Inflammatory macrophage (primary cell): Measurements from ENCODE around the gene MAVS.
"Not testable (repeated sequence)": the region's sequence is repeated elsewhere in the genome, so short reads cannot be mapped to it uniquely, and the experiment has no call there.

Source experiments
- DNase-seq, 2 donors: peaks; one replicate each; pipeline ENCODE4 v3.0.0-alpha.2; 2020 to 2022

The MAVS gene

DNA sequence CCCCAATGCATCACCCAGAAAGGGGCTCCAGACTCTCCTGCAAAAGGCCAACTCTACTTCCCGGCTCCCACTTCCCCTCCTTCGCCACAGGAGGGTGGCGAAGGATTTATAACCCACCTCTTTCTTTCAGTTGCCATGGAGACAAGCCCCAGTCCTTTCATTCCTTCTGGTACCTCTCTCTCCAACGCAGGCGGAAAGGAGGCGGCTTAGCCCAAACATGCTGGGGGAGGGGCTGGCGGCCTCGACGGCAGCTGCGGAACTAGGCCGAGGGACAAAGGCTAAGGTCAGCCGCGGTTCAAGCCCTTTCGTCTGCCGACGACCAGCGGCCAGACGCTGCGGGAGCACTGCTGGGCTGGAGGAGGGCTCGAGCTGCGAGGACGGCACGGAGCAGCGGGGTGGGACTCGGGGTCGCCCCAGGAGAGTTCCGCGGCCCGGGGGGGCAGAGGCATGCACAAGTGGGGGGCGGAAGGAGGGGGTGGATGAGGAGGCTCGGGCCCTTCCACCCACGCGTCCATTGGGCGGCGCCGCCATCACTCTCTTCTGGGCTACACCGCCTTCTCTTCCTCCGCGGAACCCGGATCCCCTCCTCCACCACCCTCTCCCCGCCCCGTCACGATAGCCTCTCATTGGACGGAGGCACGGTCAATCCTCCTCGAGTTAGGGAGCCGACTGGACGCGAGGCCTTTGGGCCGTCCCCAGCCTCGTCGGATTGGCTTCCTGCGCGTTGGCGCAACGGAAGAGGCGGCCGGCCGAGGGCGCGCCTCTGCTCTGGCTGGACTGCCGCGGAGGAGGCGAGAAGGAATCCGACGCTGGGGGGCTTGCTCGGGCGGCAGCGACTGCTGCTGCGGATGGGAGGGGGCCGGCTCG is 42.2 kb downstream of the MAVS start, which contains the start of gene PANK2:
Gene PANK2 (plus strand): TSS at position 766 of the 867 bp plus-strand sequence.
- DNase-seq: peak; percentile 96 to 99

DNA sequence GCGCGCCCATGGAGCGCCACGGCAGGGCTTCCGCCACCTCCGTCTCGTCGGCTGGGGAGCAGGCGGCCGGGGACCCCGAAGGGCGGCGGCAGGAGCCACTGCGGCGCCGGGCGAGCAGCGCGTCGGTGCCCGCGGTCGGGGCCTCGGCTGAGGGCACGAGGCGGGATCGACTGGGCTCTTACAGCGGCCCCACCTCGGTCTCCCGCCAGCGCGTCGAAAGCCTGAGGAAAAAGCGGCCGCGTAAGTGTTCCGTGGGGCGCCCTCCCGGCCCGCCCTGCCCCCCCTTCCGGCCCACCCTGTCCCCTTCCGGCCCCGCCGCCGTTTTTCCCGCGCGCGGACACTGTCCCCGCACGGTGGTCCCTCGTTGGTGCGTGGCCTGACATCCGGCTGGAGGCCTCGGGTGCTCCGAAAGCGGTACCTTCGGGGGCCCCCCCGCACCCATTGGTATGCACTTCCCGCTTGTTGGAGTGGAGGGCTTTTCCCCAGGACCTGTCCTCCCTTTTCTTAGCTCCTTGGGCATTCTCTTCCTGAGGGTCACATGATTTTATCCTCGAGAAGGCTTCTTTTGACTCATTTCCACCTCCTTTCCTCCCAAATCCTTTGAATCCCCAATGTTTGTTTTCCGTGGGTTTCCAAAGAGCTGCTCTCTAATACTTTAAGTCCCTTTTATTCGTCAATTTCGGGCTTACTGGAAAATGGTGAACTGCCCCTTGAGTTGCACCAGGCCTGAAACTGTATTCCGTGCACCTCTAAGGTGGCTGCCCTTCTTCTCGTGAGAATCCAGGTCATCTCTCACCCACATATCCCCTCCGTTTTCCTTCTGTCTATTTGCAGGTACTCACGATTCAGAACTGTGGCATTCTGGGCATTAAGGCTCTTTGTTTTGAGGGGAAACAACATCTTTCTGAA is 43.1 kb downstream of the MAVS start:
- peak; percentile 9 to 19 for DNase-seq

DNA sequence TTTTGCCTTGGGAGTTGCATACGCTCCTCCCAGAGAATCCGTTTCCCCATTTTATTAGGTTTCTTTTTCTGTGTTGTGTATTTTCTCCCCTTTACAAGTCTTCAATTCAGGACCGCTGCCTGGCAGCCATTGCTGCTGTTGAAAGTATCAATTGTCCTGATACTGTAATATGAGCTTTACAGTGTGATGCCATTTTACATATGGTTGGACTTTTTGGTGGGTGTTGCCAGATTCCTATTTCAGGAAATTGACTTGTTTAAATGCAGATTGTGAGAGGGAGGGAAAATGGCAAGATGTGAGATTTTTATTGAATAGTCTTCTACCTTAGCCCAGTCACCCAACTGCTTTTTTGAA is 43.7 kb downstream of the MAVS start:
- peak; percentile 19 to 27 for DNase-seq

GRCh38 chr20:3890999-3891929 is 44.6 kb downstream of the MAVS start:
- no peak for DNase-seq

DNA sequence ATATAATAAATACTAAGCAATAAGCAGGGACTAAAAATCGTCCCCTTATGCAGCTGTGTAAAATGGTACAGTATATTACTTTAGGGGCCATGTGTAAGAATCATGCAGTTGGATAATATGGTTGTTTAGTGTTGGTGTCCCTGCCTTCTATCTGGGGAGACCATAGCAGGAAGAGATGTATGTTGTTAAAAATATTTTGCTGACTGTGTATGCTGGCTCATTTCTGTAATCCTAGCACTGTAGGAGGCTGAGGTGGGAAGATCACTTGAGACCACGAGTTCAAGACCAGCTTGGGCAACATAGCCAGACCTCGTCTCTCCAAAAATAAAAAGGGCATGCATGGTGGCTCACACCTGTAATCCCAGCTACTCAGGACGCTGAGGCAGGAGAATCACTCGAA is 48.2 kb downstream of the MAVS start:
- peak in 1 of 2 donors; percentile 43 for DNase-seq

- no peak for DNase-seq
Observed at GRCh38 chr20:3896302-3896701, 49.7 kb downstream of the MAVS start.

DNA sequence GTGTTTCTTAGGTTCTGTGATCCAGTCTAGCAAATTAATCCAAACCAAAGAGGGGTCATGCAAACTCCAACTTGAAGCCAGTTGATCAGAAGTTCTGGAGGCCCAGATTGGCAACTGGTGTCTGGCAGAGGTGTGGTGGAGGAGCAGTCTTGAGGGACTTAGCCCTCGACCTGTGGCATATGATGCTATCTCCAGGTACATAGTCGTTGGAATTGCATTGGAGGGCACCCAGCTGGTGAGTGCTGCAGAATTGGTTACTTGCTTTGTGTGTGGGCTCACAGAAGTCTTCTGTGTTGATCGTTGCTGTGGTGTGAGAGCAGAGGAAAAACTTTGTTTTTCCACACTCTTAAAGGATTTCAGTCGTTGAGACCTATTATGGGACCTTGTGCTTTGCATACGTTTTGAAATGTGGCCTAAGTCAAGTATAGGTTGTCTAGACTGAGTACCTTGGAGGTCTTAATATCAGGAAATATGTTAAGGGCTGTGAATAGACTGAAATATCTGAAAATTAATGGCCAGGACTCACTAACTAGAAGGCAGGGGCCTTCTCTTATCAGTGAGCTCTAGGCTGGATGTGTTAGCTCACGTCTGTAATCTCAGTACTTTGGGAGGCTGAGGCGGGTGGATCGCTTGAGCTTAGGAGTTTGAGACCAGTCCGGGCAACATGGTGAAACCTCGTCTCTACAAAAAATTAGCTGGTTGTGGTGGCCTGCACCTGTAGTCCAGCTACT is 50.4 kb downstream of the MAVS start:
- no peak for DNase-seq

DNA sequence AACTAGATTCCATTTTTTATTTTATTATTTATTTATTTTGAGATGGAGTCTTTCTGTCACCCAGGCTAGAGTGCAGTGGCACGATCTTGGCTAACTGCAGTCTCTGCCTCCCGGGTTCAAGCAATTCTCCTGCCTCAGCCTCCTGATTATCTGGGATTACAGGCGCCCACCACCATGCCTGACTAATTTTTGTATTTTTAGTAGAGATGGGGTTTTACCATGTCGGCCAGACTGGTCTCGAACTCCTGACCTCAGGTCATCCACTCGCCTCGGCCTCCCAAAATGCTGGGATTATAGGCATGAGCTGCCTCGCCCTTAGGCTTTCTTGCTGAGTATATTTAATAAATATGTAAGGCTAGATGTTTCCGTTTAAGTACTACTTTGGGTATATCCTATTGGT is 51.5 kb downstream of the MAVS start:
- not testable (repeated sequence) for DNase-seq

DNA sequence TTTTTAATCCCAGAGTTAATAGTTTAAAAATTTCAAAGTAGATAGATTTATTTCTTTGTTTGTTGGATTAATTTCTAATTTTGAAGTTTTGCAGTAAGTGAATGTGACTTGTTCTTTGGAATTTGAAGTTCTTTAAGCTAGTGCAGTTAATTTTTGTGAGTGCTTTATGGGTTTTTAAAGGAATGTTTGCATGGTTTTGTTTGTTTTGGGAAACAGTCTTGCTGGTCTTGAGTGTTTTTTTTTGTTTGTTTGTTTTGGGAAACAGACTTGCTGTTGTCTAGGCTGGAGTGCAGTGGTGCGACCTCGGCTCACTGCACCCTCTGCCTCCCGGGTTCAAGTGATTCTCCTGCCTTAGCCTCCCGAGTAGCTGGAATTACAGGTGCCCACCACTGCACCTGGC is 52.0 kb downstream of the MAVS start:
- no peak for DNase-seq

DNA sequence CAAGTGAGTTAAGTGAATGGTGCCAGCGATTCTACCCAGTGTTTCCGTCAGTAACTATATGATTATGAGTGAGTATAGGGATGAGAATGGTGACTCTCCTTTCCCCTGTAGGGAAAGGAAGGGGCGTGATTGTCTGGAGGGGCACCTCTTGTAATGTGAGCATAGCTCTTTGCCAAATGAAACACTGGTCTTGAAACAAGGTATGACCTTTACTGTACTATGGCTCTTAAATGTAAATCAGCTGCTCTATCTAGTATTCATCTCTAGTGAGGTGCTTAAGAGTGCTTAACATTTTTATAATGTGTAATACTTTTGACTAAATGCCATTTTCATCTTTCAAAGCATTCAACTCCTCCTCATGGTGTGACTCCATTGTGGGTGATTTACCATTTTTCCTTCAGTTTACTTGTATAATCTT is 53.6 kb downstream of the MAVS start:
- DNase-seq: no peak

- DNase-seq: peak; percentile 50 to 87
Observed at GRCh38 chr20:3901028-3901705, 54.5 kb downstream of the MAVS start.

- no peak for DNase-seq
Observed at GRCh38 chr20:3901706-3902440, 55.2 kb downstream of the MAVS start.

DNA sequence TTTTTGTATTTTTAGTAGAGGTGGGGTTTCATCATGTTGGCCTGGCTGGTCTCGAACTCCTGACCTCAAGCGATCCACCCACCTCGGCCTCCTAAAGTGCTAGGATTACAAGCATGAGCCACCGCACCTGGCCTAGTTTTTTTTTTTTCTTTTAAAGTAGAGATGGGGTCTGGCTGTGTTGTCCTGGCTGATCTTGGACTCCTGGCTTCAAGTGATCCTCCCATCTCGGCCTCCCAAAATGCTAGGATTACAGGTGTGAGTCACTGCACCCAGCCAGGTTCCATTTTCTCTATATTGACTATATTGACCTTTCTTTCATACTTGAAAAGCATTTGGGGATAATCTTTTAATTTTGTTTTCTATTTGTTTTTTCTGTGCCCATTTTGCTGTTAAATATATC is 55.8 kb downstream of the MAVS start:
- DNase-seq: no peak

GRCh38 chr20:3904224-3904623 is 57.6 kb downstream of the MAVS start:
- DNase-seq: no peak

DNA sequence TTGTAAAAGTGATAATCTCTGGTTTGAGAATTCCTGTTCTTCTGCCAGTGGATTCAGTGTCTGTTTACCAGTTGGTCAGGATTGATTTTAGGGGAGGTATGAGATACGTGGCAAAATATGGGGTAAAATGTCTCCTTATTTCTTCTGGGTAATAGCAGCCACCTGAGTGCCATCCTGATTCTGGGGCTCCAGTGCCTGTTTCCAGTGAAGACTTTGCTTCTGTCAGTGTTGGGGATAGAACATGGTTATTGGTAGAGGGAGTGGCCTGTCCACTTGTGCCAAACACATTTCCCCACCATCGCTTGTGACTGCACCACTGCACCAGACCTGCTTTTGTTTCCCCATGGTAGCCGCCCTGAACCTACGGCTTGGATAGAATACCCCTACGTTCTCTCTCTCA is 58.2 kb downstream of the MAVS start:
- DNase-seq: no peak

- DNase-seq: not testable (repeated sequence)
Observed at GRCh38 chr20:3906744-3907721, 60.4 kb downstream of the MAVS start.

DNA sequence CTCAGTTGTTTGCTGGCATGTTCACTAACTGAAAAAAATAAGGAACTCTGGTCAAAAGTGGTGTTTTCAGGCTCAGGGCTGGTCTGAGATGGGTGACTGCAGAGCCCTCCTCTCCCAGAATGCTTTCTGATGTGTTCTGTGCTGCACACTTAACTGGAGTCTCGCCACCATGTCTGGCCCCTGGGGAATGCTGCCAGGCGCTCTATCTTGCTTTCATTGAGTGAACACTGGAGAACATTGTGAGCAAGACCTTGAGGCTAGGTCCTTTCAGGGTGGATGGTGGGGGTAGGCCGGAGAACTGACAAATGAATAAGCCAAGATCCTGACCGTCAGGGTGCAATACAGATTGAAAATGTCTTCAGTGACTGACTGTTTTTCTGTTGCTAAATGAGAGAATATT is 62.0 kb downstream of the MAVS start:
- no peak for DNase-seq

- DNase-seq: no peak
Observed at GRCh38 chr20:3909952-3910366, 63.3 kb downstream of the MAVS start.

GRCh38 chr20:3910853-3911252 is 64.2 kb downstream of the MAVS start:
- DNase-seq: no peak
